ENCODE results near the gene PCDHA1.

GRCh38 chr5:141032626-141033025 is 246.7 kb downstream of the PCDHA1 start:
- no peak for TF ChIP-seq FOXO4 (CRISPR knock-in tag; conservative IDR thresholded peaks at IDR 0.05)
- TF ChIP-seq ZFP62 (CRISPR knock-in tag; IDR thresholded peaks at IDR 0.05), result no peak
- TF ChIP-seq SMC3 (IDR thresholded peaks at IDR 0.05; ENCODE audit: low read length), result no peak
- TF ChIP-seq ISL2 (CRISPR knock-in tag; IDR thresholded peaks at IDR 0.05), result no peak
- TF ChIP-seq ATF2 (CRISPR knock-in tag; IDR thresholded peaks at IDR 0.05), result no peak
- TF ChIP-seq ZBTB14 (CRISPR knock-in tag; IDR thresholded peaks at IDR 0.05), result no peak
- TF ChIP-seq HOMEZ (CRISPR knock-in tag; IDR thresholded peaks at IDR 0.05; ENCODE audit: low read depth), result no peak
- no peak for TF ChIP-seq DMTF1 (CRISPR knock-in tag; IDR thresholded peaks at IDR 0.05)
